A673 (cell line): ENCODE data around the gene FOXP2.

Source experiments
- EZH2 ChIP-seq: fragments of 200-600 bp; sonication (generic); IDR thresholded peaks from 2 replicates; pipeline ENCODE4 v1.6.1; 2017; ENCODE audit warnings: borderline replicate concordance, low read depth, mild to moderate bottlenecking, mixed read lengths, antibody characterized with exemption, low read length; ENCODE audit not compliant: poor library complexity, severe bottlenecking
- TF ChIP-seq, protein P1 (sequence below): fragments of 300-800, 200-600 bp; sonication (generic); conservative IDR thresholded peaks from 2 replicates; pipeline ENCODE4 v1.5.1; 2017; ENCODE audit warnings: low read depth, mild to moderate bottlenecking, antibody characterized with exemption, low read length, moderate library complexity, mixed read lengths

GRCh38 chr7:114468844-114469243 lies 54.2 kb downstream of the FOXP2 start:
- TF ChIP-seq, protein P1, sequence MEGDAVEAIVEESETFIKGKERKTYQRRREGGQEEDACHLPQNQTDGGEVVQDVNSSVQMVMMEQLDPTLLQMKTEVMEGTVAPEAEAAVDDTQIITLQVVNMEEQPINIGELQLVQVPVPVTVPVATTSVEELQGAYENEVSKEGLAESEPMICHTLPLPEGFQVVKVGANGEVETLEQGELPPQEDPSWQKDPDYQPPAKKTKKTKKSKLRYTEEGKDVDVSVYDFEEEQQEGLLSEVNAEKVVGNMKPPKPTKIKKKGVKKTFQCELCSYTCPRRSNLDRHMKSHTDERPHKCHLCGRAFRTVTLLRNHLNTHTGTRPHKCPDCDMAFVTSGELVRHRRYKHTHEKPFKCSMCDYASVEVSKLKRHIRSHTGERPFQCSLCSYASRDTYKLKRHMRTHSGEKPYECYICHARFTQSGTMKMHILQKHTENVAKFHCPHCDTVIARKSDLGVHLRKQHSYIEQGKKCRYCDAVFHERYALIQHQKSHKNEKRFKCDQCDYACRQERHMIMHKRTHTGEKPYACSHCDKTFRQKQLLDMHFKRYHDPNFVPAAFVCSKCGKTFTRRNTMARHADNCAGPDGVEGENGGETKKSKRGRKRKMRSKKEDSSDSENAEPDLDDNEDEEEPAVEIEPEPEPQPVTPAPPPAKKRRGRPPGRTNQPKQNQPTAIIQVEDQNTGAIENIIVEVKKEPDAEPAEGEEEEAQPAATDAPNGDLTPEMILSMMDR = no peak
- TF ChIP-seq EZH2 = no peak
